CD4-positive, CD25-positive, alpha-beta regulatory T cell (primary cell): Measurements from ENCODE around the gene DNAAF2. TPM values are rescaled to one million over a fixed set of nuclear protein-coding genes. Genes with fewer than 3 reads are reported as not detected.
A peak's percentile ranks its signal among the peaks of the same experiment; 100 is the strongest.
"Not testable (repeated sequence)": the region's sequence is repeated elsewhere in the genome, so short reads cannot be mapped to it uniquely, and the experiment has no call there.

Experiments used
- ATAC-seq, 2 donors: fragments of 150-1000 bp; cut with Tn5 transposase; one replicate each; pipeline ENCODE4 v1.10.0; 2021; ENCODE audit warnings: low read depth in 2 of 2, moderate number of reproducible peaks in 2 of 2, moderate library complexity in 1 of 2
- DNase-seq, 3 donors: peaks; one replicate each; pipeline versions ENCODE4 v3.0.0 to v3.0.0-alpha.2; 2012 to 2022; ENCODE audit warnings: mixed read lengths in 1 of 3
- H3K27ac ChIP-seq: one replicate; pipeline ENCODE4 v1.7.0; 2013; ENCODE audit warnings: mild to moderate bottlenecking, low read length; ENCODE audit not compliant: insufficient read depth, poor library complexity, severe bottlenecking
- H3K27me3 ChIP-seq: one replicate; pipeline ENCODE4 v1.7.0; 2013; ENCODE audit warnings: low read length; ENCODE audit not compliant: control insufficient read depth, insufficient read depth
- H3K36me3 ChIP-seq: one replicate; pipeline ENCODE4 v1.7.0; 2013; ENCODE audit warnings: mild to moderate bottlenecking, low read length, moderate library complexity; ENCODE audit not compliant: control insufficient read depth, insufficient read depth
- H3K4me1 ChIP-seq: 2 replicates; pipeline ENCODE4 v1.7.0; 2013; ENCODE audit warnings: mild to moderate bottlenecking, low read length; ENCODE audit not compliant: insufficient read depth, control insufficient read depth, poor library complexity, severe bottlenecking
- H3K4me3 ChIP-seq: one replicate; pipeline ENCODE4 v1.7.0; 2013; ENCODE audit warnings: low read depth, mild to moderate bottlenecking, low read length, moderate library complexity
- H3K9me3 ChIP-seq, 2 experiments: 1 replicate in 1 of 2; 2 replicates in 1 of 2; pipeline ENCODE4 v1.7.0; 2013; ENCODE audit warnings: low read length in 2 of 2, mild to moderate bottlenecking in 1 of 2, moderate library complexity in 1 of 2; ENCODE audit not compliant: control insufficient read depth in 2 of 2
- H3K27ac Mint-ChIP-seq, 3 donors: one replicate each; pipeline ENCODE4 v1.8.0; 2020 to 2022; ENCODE audit warnings: mild to moderate bottlenecking in 3 of 3, mixed read lengths in 3 of 3, moderate library complexity in 2 of 3
- H3K27me3 Mint-ChIP-seq: one replicate; pipeline ENCODE4 v1.8.0; 2022; ENCODE audit warnings: mild to moderate bottlenecking, mixed read lengths
- H3K36me3 Mint-ChIP-seq: one replicate; pipeline ENCODE4 v1.8.0; 2020; ENCODE audit warnings: mixed read lengths
- H3K4me1 Mint-ChIP-seq, 4 donors: one replicate each; pipeline ENCODE4 v1.8.0; 2020 to 2022; ENCODE audit warnings: mixed read lengths in 4 of 4, mild to moderate bottlenecking in 1 of 4
- H3K4me3 Mint-ChIP-seq, 4 donors: one replicate each; pipeline ENCODE4 v1.8.0; 2020 to 2022; ENCODE audit warnings: mild to moderate bottlenecking in 4 of 4, mixed read lengths in 4 of 4, moderate library complexity in 3 of 4
- H3K9me3 Mint-ChIP-seq, 7 donors: one replicate each; pipeline ENCODE4 v1.8.0; 2020 to 2022; ENCODE audit warnings: mixed read lengths in 7 of 7, mild to moderate bottlenecking in 3 of 7, moderate library complexity in 2 of 7
- polyA plus RNA-seq, 4 donors: library from polyadenylated mRNA; unstranded; fragments of 300-500 nt; fragmentation: Illumina TruSeq; gene quantifications; one replicate each; pipeline ENCODE4 v1.2.3, GENCODE V29; 2021
- total RNA-seq: library from RNA; stranded (reverse); gene quantifications from one replicate; pipeline ENCODE4 v1.2.3, GENCODE V29; 2022

The DNAAF2 gene
- total and polyA plus RNA-seq, 5 donors from 2014 or later = 9.5 to 24.6 (median 18.9) TPM

DNA sequence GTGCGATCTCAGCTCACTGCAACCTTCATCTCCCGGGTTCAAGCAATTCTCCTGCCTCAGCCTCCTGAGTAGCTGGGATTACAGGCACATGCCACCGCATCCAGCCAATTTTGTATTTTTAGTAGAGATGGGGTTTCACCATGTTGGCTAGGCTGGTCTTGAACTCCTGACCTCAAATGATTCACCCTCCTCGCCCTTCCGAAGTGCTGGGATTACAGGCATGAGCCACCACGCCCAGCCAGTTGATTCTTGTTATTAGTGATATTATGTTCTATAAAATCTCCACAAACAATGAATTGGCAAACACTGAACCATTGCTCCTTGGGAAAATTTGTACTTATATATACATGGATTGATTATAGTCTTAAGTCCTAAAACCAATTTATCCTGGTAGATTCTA, 22.5 kb upstream of the DNAAF2 start:
- H3K4me3 ChIP-seq, DNase-seq, H3K27me3 Mint-ChIP-seq, ATAC-seq, H3K4me1 ChIP-seq, H3K36me3 ChIP-seq, H3K27ac ChIP-seq, H3K36me3 Mint-ChIP-seq, H3K9me3 ChIP-seq, H3K4me3 Mint-ChIP-seq, H3K27me3 ChIP-seq, H3K4me1 Mint-ChIP-seq, H3K9me3 Mint-ChIP-seq: not testable (repeated sequence)
- H3K27ac Mint-ChIP-seq = peak overlapping the region in 2 of 3 donors; percentile 31 to 76

DNA sequence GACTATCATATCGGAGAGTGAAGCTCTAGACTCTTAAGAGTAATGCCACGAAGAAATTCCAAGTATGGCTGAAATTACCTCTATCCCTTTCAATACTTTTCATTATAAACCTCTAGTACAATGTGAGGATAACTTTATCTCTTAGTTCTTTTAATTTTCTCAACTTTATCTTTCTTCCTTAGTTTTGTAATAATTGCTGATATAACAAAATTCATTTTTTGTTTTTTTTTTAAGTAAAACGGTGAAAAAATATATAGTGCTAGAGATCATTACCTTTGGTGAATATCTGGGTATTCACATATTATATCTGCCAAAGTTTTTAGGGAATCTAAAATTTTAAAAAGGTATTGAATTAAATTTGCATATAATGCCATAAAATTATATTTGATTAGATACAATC, 19.5 kb upstream of the DNAAF2 start:
- no peak overlapping the region for H3K27ac ChIP-seq
- Mint-ChIP-seq H3K36me3 (peaks cover 3% of the 10 kb centered on the region), H3K4me1 (peaks cover 0 to 6% (median 2%) of the 10 kb centered on the region in 4 donors), H3K27me3 (no peaks in the 10 kb centered on the region), H3K4me3 (no peak overlapping the region), H3K27ac (no peak overlapping the region), H3K9me3 (no peaks in the 10 kb centered on the region)
- DNase-seq = no peak
- ATAC-seq = no peak
- no peaks in the 10 kb centered on the region for H3K27me3 ChIP-seq
- H3K4me3 ChIP-seq = no peak overlapping the region
- H3K4me1 ChIP-seq = no peaks in the 10 kb centered on the region
- H3K36me3 ChIP-seq = no peaks in the 10 kb centered on the region
- no peaks in the 10 kb centered on the region for H3K9me3 ChIP-seq

DNA sequence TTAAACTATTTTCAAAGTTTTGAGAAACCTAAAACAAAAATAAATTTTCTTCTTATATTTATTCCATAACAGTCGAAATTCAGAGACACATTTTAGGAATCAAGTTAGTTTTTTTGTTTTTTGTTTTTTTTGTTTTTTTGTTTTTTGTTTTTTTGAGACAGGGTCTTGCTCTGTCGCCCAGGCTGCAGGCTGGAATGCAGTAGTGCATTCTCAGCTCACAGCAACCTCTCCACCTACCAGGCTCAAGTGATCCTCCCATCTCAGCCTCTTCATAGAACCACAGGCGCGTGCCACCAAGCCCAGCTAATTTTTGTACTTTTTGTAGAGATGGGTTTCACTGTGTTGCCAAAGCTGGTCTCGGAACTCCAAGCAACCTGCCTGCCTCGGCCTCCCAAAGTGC, 18.5 kb upstream of the DNAAF2 start:
- Histone ChIP-seq H3K4me3 (no peak overlapping the region), H3K36me3 (no peaks in the 10 kb centered on the region), H3K4me1 (no peaks in the 10 kb centered on the region), H3K9me3 (no peaks in the 10 kb centered on the region), H3K27ac (no peak overlapping the region), H3K27me3 (no peaks in the 10 kb centered on the region)
- Mint-ChIP-seq H3K36me3 (peaks cover 3% of the 10 kb centered on the region), H3K4me3 (no peak overlapping the region), H3K9me3 (no peaks in the 10 kb centered on the region), H3K4me1 (peaks cover 0 to 6% (median 2%) of the 10 kb centered on the region in 4 donors), H3K27ac (no peak overlapping the region), H3K27me3 (no peaks in the 10 kb centered on the region)
- ATAC-seq (no peak), DNase-seq (no peak)

DNA sequence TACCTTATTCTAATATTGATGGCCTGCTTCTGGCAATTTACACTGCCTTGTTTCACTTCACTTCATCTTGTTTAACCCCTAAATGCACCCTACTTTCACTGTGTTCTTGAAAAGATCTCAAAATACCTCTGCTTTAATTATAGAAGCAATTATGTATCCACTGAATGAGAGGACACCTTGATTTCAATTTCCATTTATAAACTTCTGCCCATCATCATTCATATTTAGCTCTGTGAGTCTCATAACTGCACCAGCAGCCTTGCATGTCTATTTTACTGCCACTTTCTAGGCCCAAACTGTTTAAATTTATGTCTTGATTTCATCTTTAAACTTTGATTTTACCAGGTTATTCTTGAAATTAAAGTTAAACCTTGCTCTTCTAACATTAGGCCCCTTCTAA, 7.1 kb upstream of the DNAAF2 start:
- Histone ChIP-seq H3K9me3 (no peaks in the 10 kb centered on the region), H3K36me3 (no peaks in the 10 kb centered on the region), H3K4me1 (peaks cover 14% of the 10 kb centered on the region), H3K27me3 (no peaks in the 10 kb centered on the region), H3K4me3 (no peak overlapping the region), H3K27ac (peak overlapping the region; percentile 17)
- H3K27ac Mint-ChIP-seq = peak overlapping the region; percentile 7 to 66 (median 20)
- no peak for ATAC-seq
- peaks cover 31 to 62% (median 51%) of the 10 kb centered on the region in 4 donors for H3K4me1 Mint-ChIP-seq
- no peaks in the 10 kb centered on the region for H3K9me3 Mint-ChIP-seq
- no peaks in the 10 kb centered on the region for H3K27me3 Mint-ChIP-seq
- no peak for DNase-seq
- peak overlapping the region in 1 of 4 donors; percentile 18 for H3K4me3 Mint-ChIP-seq
- peaks cover 22% of the 10 kb centered on the region for H3K36me3 Mint-ChIP-seq

DNA sequence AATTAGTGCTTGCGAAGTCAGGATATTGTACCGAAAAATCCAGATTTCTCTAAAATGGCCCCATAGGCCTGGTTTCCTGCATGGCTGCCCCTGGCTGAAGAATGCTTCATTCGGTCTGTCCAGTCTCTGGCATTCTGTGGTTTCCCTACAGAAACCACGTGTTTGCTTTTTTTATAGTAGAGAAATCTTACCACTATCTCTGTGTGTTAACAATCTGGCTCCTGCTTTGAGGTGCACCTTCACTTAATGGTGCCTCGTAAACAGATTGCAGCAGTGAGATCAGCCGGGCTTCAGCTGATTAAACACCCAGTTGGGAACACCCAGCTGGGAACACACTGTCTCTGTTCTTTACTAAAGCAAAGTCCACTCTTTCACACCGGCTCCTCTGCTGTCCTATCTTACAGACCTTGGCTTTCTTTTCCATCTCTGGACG, 6.7 kb upstream of the DNAAF2 start:
- H3K27ac ChIP-seq = no peak overlapping the region
- peaks cover 16% of the 10 kb centered on the region for H3K4me1 ChIP-seq
- no peaks in the 10 kb centered on the region for H3K27me3 ChIP-seq
- no peak for ATAC-seq
- DNase-seq = no peak
- H3K4me1 Mint-ChIP-seq = peaks cover 34 to 62% (median 51%) of the 10 kb centered on the region in 4 donors
- H3K36me3 Mint-ChIP-seq = peaks cover 21% of the 10 kb centered on the region
- H3K27ac Mint-ChIP-seq = peak overlapping the region in 2 of 3 donors; percentile 20 to 66
- H3K27me3 Mint-ChIP-seq = no peaks in the 10 kb centered on the region
- no peaks in the 10 kb centered on the region for H3K9me3 ChIP-seq
- no peaks in the 10 kb centered on the region for H3K36me3 ChIP-seq
- no peaks in the 10 kb centered on the region for H3K9me3 Mint-ChIP-seq
- peak overlapping the region in 1 of 4 donors; percentile 18 for H3K4me3 Mint-ChIP-seq
- no peak overlapping the region for H3K4me3 ChIP-seq

DNA sequence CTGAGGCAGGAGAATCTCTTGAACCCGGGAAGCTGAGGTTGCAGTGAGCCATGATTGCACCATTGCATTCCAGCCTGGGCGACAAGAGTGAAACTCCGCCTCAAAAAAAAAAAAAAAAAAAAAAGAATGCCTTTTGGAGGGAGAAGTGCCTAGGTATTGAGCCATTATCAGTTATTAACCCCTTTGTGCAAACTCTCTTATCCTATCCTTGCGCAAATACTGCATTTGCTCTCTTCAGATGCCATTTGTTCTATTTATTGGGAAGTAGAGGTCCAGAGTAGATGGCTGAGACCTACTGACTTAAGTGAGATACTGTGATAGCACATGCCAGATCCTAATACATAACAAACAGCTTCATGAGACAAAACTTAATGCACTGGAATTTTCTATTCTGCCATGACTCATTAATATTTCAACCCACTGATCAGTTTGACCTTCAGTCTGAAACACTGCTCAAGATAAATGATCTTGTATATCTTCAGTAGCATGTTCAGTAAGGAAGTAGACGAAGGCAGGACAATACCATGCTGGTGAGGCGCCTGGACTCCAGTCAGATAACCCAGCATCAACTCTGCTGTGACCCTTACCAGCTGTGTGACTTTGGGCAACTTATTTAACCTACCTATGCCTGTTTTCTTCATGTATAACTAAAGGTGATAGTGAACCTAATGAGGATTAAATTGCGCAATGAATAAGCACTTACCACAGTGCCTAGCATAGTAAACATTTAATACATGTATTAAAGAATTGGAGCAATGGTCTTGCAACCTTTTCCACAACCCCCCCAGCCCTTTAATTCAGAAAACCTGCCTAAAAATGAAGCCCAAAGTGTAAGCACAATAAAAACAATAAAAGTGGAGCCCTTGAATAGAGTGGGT, 5.7 kb upstream of the DNAAF2 start:
- Mint-ChIP-seq H3K4me1 (peaks cover 38 to 70% (median 55%) of the 10 kb centered on the region in 4 donors), H3K27me3 (no peaks in the 10 kb centered on the region), H3K4me3 (peak overlapping the region in 2 of 4 donors; percentile 6 to 36), H3K36me3 (peaks cover 22% of the 10 kb centered on the region), H3K9me3 (no peaks in the 10 kb centered on the region), H3K27ac (peak overlapping the region in 2 of 3 donors; percentile 70 to 80)
- Histone ChIP-seq H3K4me1 (peaks cover 26% of the 10 kb centered on the region), H3K27ac (no peak overlapping the region), H3K36me3 (no peaks in the 10 kb centered on the region), H3K4me3 (no peak overlapping the region), H3K9me3 (no peaks in the 10 kb centered on the region), H3K27me3 (no peaks in the 10 kb centered on the region)
- ATAC-seq (no peak), DNase-seq (no peak)

DNA sequence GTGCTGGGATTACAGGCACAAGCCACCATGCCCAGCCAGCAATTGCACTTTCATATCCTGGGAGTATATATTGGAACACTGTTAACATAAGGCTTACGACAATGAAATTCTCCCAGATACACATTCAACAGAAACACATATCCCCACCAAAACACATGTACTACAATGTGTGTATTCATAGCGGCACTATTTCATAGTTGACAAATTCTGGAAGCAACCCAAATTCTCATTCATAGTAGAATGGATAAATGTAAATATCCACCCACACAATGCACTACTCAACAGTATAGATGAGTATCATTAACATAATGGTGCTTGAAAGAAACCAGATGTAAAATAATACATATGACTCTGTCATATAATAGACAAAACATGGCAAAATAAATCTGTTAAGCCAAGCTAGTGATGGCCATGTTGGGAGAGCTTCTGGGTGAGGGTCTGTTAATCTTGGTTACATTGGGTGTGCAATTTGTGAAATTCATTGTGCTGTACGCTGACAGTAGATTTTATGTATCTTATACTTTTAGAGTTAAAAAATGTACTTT, 2.6 kb upstream of the DNAAF2 start:
- Histone ChIP-seq H3K4me1 (peaks cover 33% of the 10 kb centered on the region), H3K27me3 (no peaks in the 10 kb centered on the region), H3K36me3 (no peaks in the 10 kb centered on the region), H3K9me3 (no peaks in the 10 kb centered on the region), H3K27ac (no peak overlapping the region), H3K4me3 (no peak overlapping the region)
- H3K4me1 Mint-ChIP-seq = peaks cover 33 to 73% (median 57%) of the 10 kb centered on the region in 4 donors
- peak overlapping the region in 3 of 4 donors; percentile 49 to 99 (median 51) for H3K4me3 Mint-ChIP-seq
- no peaks in the 10 kb centered on the region for H3K9me3 Mint-ChIP-seq
- ATAC-seq = no peak
- no peak for DNase-seq
- H3K36me3 Mint-ChIP-seq = peaks cover 22% of the 10 kb centered on the region
- peaks cover 6% of the 10 kb centered on the region for H3K27me3 Mint-ChIP-seq
- H3K27ac Mint-ChIP-seq = peak overlapping the region in 2 of 3 donors; percentile 29 to 99
